Spleen (tissue), 7 donors: ENCODE measurements around the gene CALML4.

Experiments used
- CTCF ChIP-seq, 11 experiments: fragments of 200-600 bp in 7 of 11; fragments of 450-650 bp in 4 of 11; sonication (generic) in 4 of 11; IDR thresholded peaks in 8 of 11; conservative IDR thresholded peaks in 3 of 11; 1 replicate in 7 of 11; 2 replicates in 4 of 11; pipeline versions ENCODE4 v1.4.0 to v1.8.0; 2016 to 2021; ENCODE audit warnings: antibody characterized with exemption in 11 of 11, inconsistent platforms in 4 of 11, mild to moderate bottlenecking in 1 of 11
- POLR2A ChIP-seq, 3 donors: fragments of 450-650 bp; IDR thresholded peaks; one replicate each; pipeline ENCODE4 v1.5.1; 2017; ENCODE audit warnings: antibody characterized with exemption in 3 of 3, mild to moderate bottlenecking in 1 of 3
- donor health status: DM: no; HTN: no; CAD: no; lungs with moderate emphysema.
- donor health status: DM: no; HTN: no; CAD: no.
- donor health status: DM: no; HTN: no; CAD: no.

GRCh38 chr15:68239025-68239424, 33.9 kb upstream of the CALML4 start:
- TF ChIP-seq CTCF (IDR thresholded peaks at IDR 0.05 in 8 of 11, conservative IDR thresholded peaks at IDR 0.05 in 3 of 11): no peak
- no peak for TF ChIP-seq POLR2A (IDR thresholded peaks at IDR 0.05)
